Loucy (cell line): ENCODE data around the gene SYNPO.

Experiments used
- CTCF ChIP-seq: fragments of 200-600 bp; sonication (generic); conservative IDR thresholded peaks from 2 replicates; pipeline ENCODE4 v1.5.1; 2014; ENCODE audit warnings: mild to moderate bottlenecking, antibody characterized with exemption, low read length
- EZH2phosphoT487 ChIP-seq: fragments of 200-600 bp; IDR thresholded peaks from 2 replicates; pipeline ENCODE4 v1.6.1; 2018; ENCODE audit warnings: antibody characterized with exemption, mild to moderate bottlenecking, moderate library complexity, borderline replicate concordance

GRCh38 chr5:150603052-150603451 lies 37.4 kb upstream of the SYNPO start:
- TF ChIP-seq CTCF (no peak), EZH2phosphoT487 (no peak)
